Pancreas (tissue), 10 donors: ENCODE measurements around the gene L1TD1. TPM values are rescaled to one million over a fixed set of nuclear protein-coding genes. Genes with fewer than 3 reads are reported as not detected.
A peak's percentile ranks its signal among the peaks of the same experiment; 100 is the strongest.

ENCODE experiments used
- ATAC-seq, 4 donors: fragments of 200-7000 bp; cut with Tn5 transposase; one replicate each; pipeline versions ENCODE4 v1.8.0 to v1.9.1; 2020; ENCODE audit warnings: mild to moderate bottlenecking in 4 of 4, moderate library complexity in 4 of 4
- DNase-seq, 6 donors: peaks; one replicate each; pipeline ENCODE4 v3.0.0-alpha.2; 2020
- FAIRE-seq: peaks from 2 replicates; lab custom pipeline; 2012; peaks lifted over from hg19 to GRCh38; lab: Jason Lieb, UNC
- H3K27ac ChIP-seq, 4 donors: fragments of 200-600 bp; sonication (generic); 1 replicate in 3 of 4; 2 replicates in 1 of 4; pipeline versions ENCODE4 v1.5.0 to v1.8.0; 2020
- H3K27me3 ChIP-seq, 4 donors: fragments of 200-600 bp; one replicate each; pipeline ENCODE4 v1.8.0; 2021
- H3K36me3 ChIP-seq, 3 donors: fragments of 200-600 bp; sonication (generic) in 1 of 3; one replicate each; pipeline versions ENCODE4 v1.5.0 to v1.8.0; 2020 to 2021
- H3K4me1 ChIP-seq, 3 donors: fragments of 200-600 bp; one replicate each; pipeline ENCODE4 v1.8.0; 2021
- H3K4me3 ChIP-seq, 4 donors: fragments of 200-600 bp; sonication (generic) in 2 of 4; one replicate each; pipeline versions ENCODE4 v1.5.0 to v1.8.0; 2020 to 2021
- H3K9me3 ChIP-seq, 4 donors: fragments of 200-600 bp; one replicate each; pipeline ENCODE4 v1.8.0; 2021
- WGBS, 2 donors: extraction: QIAGEN DNeasy Blood & Tissue Kit; methylation state at CpG; one replicate each; pipeline ENCODE4 v1.1.7; 2013; 5-methylcytosine and 5-hydroxymethylcytosine counted together
- intact Hi-C, 3 donors: fragments of 100-400 bp; cut with DNase I; formaldehyde crosslinking; loops; one replicate each; pipeline versions ENCODE4 v1.11.1 to v1.14.2; 2022
- polyA plus RNA-seq, 2 donors: library from polyadenylated mRNA; stranded (reverse); fragments of 200-250 nt; gene quantifications; one replicate each; pipeline ENCODE4 v1.2.3, GENCODE V29; 2013
- total RNA-seq, 6 donors: library from RNA; stranded (reverse); fragmentation: NEBNext Ultra II Directional in 4 of 6; extraction: Animal tissue kit (Norgen Biotek cat#: 25700) in 4 of 6; gene quantifications; one replicate each; pipeline versions ENCODE4 v1.2.1 to v1.2.4, GENCODE V29; 2021 to 2023
- TF ChIP-seq, protein P1 (sequence below), 4 donors: fragments of 200-600 bp; sonication (generic) in 3 of 4; IDR thresholded peaks; one replicate each; pipeline versions ENCODE4 v1.5.0 to v1.8.0; 2021; ENCODE audit warnings: antibody characterized with exemption in 4 of 4
- donor health status: healthy with polysubstance abuse.
- donor health status: DM: no; HTN: no; CAD: no; lungs with moderate emphysema.
- donor health status: DM: no; HTN: no; CAD: no.
- donor health status: control.
- donor health status: control.
- donor health status: Bipolar disorder and iron deficiency.
- donor health status: DM: yes; HTN: yes; CAD: no.
- donor health status: DM: no; HTN: no; CAD: no.
- donor health status: DM: no; HTN: no; CAD: no.
- donor health status: DM: yes; HTN: yes; CAD: no.

Gene L1TD1
- total and polyA plus RNA-seq, 8 donors = 0.03 to 0.28 (median 0.09) TPM; not detected in 2

DNA sequence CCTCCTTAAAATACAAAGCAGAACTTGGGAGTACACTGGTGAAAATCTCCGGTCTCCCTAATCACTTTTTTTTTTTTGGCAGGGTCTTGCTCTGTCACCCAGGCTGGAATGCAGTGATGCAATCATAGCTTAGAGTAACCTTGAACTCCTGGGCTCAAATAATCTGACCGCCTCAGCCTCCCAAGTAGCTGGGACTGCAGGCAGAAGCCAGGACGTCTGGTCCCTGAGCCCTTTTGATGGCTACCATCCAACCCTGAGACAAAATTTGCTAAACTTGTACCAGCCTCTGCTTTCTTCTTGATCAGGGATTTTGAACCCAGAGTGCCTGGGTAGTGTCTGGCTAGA lies 4.1 kb downstream of the L1TD1 start:
- Histone ChIP-seq H3K4me1 (peaks cover 0 to 5% (median 4%) of the 10 kb centered on the region in 3 donors), H3K4me3 (no peak overlapping the region), H3K9me3 (no peaks in the 10 kb centered on the region), H3K36me3 (no peaks in the 10 kb centered on the region), H3K27me3 (peaks cover 0 to 9% (median 0%) of the 10 kb centered on the region in 4 donors), H3K27ac (no peak overlapping the region)
- ATAC-seq (peak; percentile 72 to 94 (median 84)), FAIRE-seq (no peak), DNase-seq (peak in 2 of 6 donors; percentile 25 to 43)
- WGBS, 2 donors = 3 to 8% methylated on average over 3 of the region's 3 CpGs
- intact Hi-C loops = no loop called here
- TF ChIP-seq, protein P1, sequence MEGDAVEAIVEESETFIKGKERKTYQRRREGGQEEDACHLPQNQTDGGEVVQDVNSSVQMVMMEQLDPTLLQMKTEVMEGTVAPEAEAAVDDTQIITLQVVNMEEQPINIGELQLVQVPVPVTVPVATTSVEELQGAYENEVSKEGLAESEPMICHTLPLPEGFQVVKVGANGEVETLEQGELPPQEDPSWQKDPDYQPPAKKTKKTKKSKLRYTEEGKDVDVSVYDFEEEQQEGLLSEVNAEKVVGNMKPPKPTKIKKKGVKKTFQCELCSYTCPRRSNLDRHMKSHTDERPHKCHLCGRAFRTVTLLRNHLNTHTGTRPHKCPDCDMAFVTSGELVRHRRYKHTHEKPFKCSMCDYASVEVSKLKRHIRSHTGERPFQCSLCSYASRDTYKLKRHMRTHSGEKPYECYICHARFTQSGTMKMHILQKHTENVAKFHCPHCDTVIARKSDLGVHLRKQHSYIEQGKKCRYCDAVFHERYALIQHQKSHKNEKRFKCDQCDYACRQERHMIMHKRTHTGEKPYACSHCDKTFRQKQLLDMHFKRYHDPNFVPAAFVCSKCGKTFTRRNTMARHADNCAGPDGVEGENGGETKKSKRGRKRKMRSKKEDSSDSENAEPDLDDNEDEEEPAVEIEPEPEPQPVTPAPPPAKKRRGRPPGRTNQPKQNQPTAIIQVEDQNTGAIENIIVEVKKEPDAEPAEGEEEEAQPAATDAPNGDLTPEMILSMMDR (IDR thresholded peaks at IDR 0.05) = no peak

DNA sequence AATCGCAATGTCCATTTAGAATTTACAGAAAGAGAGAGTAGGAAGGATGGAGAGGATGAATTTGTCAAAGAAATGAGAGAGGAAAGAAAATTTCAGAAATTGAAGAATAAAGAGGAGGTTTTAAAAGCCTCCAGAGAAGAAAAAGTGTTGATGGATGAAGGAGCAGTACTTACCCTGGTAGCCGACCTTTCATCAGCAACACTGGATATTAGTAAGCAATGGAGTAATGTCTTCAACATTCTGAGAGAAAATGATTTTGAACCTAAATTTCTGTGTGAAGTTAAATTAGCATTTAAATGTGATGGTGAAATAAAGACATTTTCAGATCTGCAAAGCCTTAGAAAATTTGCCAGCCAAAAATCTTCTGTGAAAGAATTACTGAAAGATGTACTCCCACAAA lies 12.5 kb downstream of the L1TD1 start:
- DNase-seq (no peak), ATAC-seq (no peak), FAIRE-seq (no peak)
- 98 to 99% methylated on average over 2 of the region's 2 CpGs for WGBS, 2 donors
- no peaks in the 10 kb centered on the region for H3K27me3 ChIP-seq
- no peak overlapping the region for H3K27ac ChIP-seq
- H3K36me3 ChIP-seq = no peaks in the 10 kb centered on the region
- no peak overlapping the region for H3K4me3 ChIP-seq
- no peaks in the 10 kb centered on the region for H3K9me3 ChIP-seq
- TF ChIP-seq, protein P1 (IDR thresholded peaks at IDR 0.05) = no peak
- H3K4me1 ChIP-seq = no peaks in the 10 kb centered on the region
- intact Hi-C loops = no loop called here

DNA sequence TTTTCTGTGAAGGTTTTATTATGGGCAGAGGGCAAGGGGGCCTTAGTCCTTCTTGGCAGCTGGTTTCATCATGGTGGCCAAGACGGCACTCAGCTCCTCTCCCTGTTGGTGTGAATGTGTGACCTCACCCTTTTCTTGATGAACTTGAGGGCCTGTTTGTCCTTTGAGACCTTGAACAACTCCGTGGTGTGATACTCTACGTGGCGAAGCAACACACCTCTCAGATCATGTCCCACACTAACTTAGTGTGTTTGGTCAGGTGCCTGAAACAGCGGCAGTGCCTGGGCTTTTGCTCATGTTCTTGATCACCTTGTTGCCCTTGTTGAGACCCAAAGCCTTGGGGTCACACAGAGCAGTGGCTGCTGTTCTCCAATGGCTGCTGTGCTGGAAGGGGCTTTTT lies 13.4 kb downstream of the L1TD1 start:
- H3K36me3 ChIP-seq = no peaks in the 10 kb centered on the region
- H3K4me3 ChIP-seq = no peak overlapping the region
- TF ChIP-seq, protein P1 (IDR thresholded peaks at IDR 0.05) = no peak
- H3K4me1 ChIP-seq = no peaks in the 10 kb centered on the region
- 92 to 93% methylated on average over 5 of the region's 5 CpGs for WGBS, 2 donors
- intact Hi-C loops = no loop called here
- no peak for ATAC-seq
- FAIRE-seq = no peak
- no peaks in the 10 kb centered on the region for H3K9me3 ChIP-seq
- H3K27ac ChIP-seq = no peak overlapping the region
- no peak for DNase-seq
- no peaks in the 10 kb centered on the region for H3K27me3 ChIP-seq

DNA sequence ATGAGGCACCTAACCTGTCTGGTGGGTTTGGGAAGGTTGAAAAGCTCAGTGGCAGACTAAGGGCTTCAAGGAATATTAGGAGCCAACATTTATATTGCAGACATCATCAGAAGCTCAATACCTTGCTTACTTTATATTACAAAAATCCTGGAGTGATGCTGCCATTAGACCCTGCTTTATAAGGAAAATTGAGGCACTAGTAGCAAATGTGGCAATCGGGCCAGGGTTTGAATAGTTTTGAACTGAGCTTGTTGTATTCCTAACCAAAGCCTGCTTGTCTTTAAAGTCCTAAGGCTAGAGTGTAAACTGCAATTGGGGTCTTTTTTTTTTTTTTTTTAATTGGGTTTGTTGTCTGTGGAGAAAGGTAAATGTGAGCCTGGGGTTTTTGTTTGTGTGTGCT lies 14.3 kb downstream of the L1TD1 start:
- H3K9me3 ChIP-seq = no peaks in the 10 kb centered on the region
- FAIRE-seq (no peak), ATAC-seq (no peak), DNase-seq (no peak)
- intact Hi-C loops = no loop called here
- H3K27ac ChIP-seq = no peak overlapping the region
- H3K27me3 ChIP-seq = no peaks in the 10 kb centered on the region
- H3K4me3 ChIP-seq = no peak overlapping the region
- TF ChIP-seq, protein P1 (IDR thresholded peaks at IDR 0.05) = no peak
- no peaks in the 10 kb centered on the region for H3K4me1 ChIP-seq
- WGBS, 2 donors = 1 to 38% methylated on average over 1 of the region's 1 CpG
- no peaks in the 10 kb centered on the region for H3K36me3 ChIP-seq

DNA sequence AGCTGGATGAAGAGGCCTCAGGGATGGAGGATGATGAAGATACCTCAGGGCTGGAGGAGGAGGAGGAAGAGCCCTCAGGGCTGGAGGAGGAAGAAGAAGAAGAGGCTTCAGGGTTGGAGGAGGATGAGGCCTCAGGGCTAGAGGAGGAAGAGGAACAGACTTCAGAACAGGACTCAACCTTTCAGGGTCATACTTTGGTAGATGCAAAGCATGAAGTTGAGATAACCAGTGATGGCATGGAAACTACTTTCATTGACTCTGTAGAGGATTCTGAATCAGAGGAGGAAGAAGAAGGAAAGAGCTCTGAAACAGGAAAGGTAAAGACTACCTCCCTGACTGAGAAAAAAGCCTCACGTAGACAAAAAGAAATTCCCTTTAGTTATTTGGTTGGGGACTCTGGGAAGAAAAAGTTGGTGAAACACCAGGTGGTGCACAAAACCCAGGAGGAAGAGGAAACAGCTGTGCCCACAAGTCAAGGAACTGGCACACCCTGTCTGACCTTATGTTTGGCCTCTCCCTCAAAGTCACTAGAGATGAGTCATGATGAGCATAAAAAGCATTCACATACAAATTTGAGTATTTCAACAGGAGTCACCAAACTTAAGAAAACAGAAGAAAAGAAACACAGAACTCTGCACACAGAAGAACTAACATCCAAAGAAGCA lies 15.4 kb downstream of the L1TD1 start:
- TF ChIP-seq, protein P1 (IDR thresholded peaks at IDR 0.05) = no peak
- Histone ChIP-seq H3K4me1 (no peaks in the 10 kb centered on the region), H3K36me3 (no peaks in the 10 kb centered on the region), H3K9me3 (no peaks in the 10 kb centered on the region), H3K4me3 (no peak overlapping the region), H3K27ac (no peak overlapping the region), H3K27me3 (no peaks in the 10 kb centered on the region)
- 79 to 92% methylated on average over 1 of the region's 1 CpG for WGBS, 2 donors
- DNase-seq = no peak
- FAIRE-seq = no peak
- no peak for ATAC-seq
- intact Hi-C loops = no loop called here
